ENCODE data around the gene RASSF4.

DNA sequence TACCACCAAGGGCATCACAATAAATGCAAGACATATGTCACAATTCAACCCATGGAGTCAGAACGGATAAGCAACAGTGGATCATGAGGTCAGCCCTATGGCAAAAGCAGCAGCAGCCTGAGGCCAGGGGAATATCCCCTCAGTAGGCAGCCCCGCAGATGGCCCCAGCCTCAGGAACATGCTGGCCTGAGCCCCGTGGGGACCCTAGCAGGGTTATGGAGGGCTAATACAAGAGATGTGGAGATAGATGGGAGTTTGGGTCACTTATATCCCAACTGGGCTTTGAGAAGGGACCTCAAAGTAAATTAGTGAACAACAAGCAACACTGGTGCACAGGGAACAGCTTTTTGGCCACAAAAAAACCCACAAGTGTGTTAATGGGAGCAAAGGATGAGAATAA, 39.4 kb upstream of the RASSF4 start:
- TF ChIP-seq CTCF (IDR thresholded peaks at IDR 0.05): no peak
- TF ChIP-seq POLR2A (IDR thresholded peaks at IDR 0.05): no peak
